Measurements from ENCODE around the gene NANOS2.
"Not testable (repeated sequence)": the region's sequence is repeated elsewhere in the genome, so short reads cannot be mapped to it uniquely, and the experiment has no call there.

Gene NANOS2

DNA sequence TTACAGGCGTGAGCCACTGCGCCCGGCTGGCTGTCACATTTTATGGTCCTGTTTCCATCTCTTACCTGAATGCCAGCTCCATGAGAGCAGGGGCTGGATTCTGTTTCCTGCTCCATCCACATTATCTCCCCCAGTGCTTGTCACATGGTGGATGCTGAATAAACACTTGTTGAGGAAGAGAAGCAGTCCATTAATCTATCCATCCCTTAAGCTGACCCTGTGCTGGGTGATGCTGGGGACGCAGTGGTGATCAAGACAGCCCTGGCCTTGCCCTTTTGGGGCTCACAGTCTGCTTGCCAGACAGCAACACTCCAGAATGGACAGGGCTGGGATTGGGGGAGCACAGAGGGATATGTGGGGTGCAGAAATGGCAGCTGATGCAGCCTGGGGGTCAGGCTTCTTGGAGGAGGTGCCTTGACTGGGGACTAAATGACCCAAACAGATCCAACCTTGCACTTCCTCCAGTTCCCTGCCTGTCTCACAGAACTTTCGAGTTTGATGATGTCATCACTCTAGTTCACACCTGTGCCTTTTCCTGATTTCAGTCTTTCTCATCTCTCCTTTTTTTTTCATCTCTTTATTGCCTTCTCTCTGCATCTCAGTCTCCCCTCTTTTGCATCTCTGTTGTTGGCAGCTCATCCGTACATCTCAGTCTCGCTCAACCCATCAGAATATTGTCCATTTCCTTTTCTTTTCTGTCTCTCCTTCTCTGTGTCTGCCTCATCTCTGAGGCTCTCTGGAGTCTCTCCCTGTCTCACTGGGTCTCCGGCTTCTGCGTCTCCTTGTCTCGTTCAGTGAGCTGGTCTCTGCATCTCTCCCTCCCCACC, 33.3 kb downstream of the NANOS2 start:
- FAIRE-seq (no peak), DNase-seq (ENCODE audit: insufficient read length, low spot score) (no peak)
- TF ChIP-seq POLR2A (IDR thresholded peaks at IDR 0.05; ENCODE audit: low read depth, low read length): no peak

- no peak for FAIRE-seq
- DNase-seq (ENCODE audit: insufficient read length, low spot score): no peak
- TF ChIP-seq POLR2A (IDR thresholded peaks at IDR 0.05; ENCODE audit: low read depth, low read length): no peak
Measured at GRCh38 chr19:45879971-45880370, 34.6 kb downstream of the NANOS2 start.

DNA sequence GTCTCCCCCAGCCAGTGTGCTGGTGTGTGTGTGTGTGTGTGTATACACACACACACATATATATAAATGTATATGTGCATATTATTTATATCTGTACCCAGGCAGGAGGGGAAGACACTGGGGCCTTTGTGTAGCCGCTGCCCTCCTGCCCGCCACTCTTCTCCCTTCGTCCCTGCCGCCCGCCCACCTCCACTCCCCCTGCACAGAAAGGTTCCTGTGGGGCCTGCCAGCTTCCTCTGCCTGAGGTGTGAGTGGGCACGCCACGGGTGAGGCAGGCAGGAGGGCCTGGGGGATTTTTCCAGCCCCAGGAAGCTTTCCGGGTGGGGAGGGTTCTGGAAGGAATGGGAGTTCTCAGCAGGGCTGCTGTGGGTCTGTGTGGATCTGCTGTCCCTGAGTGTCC, 35.5 kb downstream of the NANOS2 start:
- no peak for TF ChIP-seq POLR2A (IDR thresholded peaks at IDR 0.05; ENCODE audit: low read depth, low read length)
- no peak for DNase-seq (ENCODE audit: insufficient read length, low spot score)
- no peak for FAIRE-seq

GRCh38 chr19:45878043-45878794, 36.4 kb downstream of the NANOS2 start:
- FAIRE-seq (no peak), DNase-seq (ENCODE audit: insufficient read length, low spot score) (no peak)
- no peak for TF ChIP-seq POLR2A (IDR thresholded peaks at IDR 0.05; ENCODE audit: low read depth, low read length)

DNA sequence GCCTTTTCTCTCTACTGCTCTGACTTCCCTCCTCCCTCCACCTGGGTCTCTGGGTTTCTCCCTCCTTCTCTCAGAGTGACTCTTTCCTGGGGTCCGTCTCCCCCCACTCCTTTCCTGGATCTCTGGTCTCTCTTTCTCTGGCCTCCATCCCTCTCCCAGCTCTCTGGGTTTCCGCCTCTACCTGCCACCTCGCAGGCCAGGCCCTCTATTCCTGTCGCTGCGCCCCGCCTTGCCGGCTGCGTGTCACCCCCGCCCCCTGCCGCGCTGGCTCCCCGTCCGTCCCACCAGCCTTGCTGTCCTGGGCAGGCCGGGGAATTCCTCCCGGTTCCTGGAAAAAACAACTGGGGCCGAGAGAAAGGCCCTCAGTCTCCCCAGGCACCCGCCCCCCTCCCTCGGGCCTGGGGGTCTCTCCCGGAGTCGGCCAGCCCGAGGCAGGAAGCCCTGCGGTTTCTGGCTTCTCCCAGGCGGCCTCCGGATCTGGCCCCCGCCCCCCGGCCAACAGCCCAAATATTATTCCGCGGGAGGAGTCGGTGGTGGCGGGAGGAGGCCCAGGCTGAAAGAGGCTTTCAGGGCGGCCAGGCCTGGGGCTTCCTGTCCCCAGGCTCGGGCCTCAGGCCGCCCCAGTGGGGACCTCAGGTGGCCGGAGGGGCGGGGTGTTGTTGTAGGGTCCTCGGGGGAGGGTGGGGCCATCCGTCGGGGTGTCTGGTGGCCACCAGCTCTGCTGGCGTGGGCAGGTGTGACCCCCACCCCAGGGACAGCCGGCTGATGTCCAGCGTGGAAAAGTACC, 38.0 kb downstream of the NANOS2 start:
- no peak for FAIRE-seq
- no peak for TF ChIP-seq POLR2A (IDR thresholded peaks at IDR 0.05; ENCODE audit: low read depth, low read length)
- no peak for DNase-seq (ENCODE audit: insufficient read length, low spot score)

GRCh38 chr19:45876161-45876410, 38.5 kb downstream of the NANOS2 start:
- DNase-seq (ENCODE audit: insufficient read length, low spot score): no peak
- FAIRE-seq: no peak
- no peak for TF ChIP-seq POLR2A (IDR thresholded peaks at IDR 0.05; ENCODE audit: low read depth, low read length)

DNA sequence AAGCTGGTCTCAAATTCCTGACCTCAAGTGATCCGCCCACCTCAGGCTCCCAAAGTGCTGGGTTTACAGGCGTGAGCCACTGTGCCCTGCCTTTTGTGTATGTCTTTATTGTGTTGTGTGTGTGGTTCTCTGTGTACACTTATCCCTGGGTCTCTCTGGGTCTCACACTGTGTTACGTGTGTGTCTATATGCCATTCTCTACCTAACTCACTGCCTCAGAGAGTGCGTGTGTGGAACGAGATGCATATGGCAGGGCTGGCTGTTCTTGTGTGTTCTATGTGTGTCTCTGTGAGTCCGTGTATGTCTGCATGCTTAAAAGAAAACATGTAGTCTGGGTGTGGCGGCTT, 40.0 kb downstream of the NANOS2 start:
- no peak for DNase-seq (ENCODE audit: insufficient read length, low spot score)
- no peak for FAIRE-seq
- no peak for TF ChIP-seq POLR2A (IDR thresholded peaks at IDR 0.05; ENCODE audit: low read depth, low read length)

- FAIRE-seq (no peak), DNase-seq (ENCODE audit: insufficient read length, low spot score) (no peak)
- TF ChIP-seq POLR2A (IDR thresholded peaks at IDR 0.05; ENCODE audit: low read depth, low read length): no peak
Measured at GRCh38 chr19:45873219-45873772, 41.3 kb downstream of the NANOS2 start.

DNA sequence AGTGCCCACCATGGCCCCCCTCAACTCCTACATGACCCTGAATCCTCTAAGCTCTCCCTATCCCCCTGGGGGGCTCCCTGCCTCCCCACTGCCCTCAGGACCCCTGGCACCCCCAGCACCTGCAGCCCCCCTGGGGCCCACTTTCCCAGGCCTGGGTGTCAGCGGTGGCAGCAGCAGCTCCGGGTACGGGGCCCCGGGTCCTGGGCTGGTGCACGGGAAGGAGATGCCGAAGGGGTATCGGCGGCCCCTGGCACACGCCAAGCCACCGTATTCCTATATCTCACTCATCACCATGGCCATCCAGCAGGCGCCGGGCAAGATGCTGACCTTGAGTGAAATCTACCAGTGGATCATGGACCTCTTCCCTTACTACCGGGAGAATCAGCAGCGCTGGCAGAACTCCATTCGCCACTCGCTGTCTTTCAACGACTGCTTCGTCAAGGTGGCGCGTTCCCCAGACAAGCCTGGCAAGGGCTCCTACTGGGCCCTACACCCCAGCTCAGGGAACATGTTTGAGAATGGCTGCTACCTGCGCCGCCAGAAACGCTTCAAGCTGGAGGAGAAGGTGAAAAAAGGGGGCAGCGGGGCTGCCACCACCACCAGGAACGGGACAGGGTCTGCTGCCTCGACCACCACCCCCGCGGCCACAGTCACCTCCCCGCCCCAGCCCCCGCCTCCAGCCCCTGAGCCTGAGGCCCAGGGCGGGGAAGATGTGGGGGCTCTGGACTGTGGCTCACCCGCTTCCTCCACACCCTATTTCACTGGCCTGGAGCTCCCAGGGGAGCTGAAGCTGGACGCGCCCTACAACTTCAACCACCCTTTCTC, 42.3 kb downstream of the NANOS2 start:
- DNase-seq (ENCODE audit: insufficient read length, low spot score) (no peak), FAIRE-seq (no peak)
- TF ChIP-seq POLR2A (IDR thresholded peaks at IDR 0.05; ENCODE audit: low read depth, low read length): no peak

DNA sequence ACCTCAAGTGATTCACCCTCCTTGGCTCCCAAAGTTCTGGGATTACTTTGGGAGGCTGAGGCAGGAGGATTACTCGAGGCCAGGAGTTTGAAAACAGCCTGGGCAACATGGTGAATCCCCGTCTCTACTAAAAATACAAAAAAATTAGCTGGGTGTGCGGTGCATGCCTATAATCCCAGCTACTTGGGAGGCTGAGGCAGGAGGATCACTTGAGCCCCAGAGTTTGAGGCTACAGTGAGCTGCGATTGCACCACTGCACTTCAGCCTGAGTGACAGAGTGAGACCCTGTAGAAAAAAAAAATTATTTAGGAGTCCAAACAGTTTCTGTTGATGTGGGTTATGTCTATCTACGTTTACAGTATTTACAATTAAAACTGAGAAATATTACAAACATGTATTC, 43.8 kb downstream of the NANOS2 start:
- no peak for FAIRE-seq
- DNase-seq (ENCODE audit: insufficient read length, low spot score): no peak

GRCh38 chr19:45867241-45867640, 47.3 kb downstream of the NANOS2 start:
- FAIRE-seq; DNase-seq (ENCODE audit: insufficient read length, low spot score): not testable (repeated sequence)

More for the DNA sequence above, 43.8 kb downstream of the NANOS2 start:
- TF ChIP-seq POLR2A (IDR thresholded peaks at IDR 0.05; ENCODE audit: low read depth, low read length): no peak

- DNase-seq (ENCODE audit: insufficient read length, low spot score): no peak
- TF ChIP-seq POLR2A (IDR thresholded peaks at IDR 0.05; ENCODE audit: low read depth, low read length): no peak
- FAIRE-seq: no peak
Measured at GRCh38 chr19:45866400-45867176, 48.0 kb downstream of the NANOS2 start.

Data from H54 (cell line).